MCF 10A (cell line): ENCODE results near the gene CLMN. TPM values are rescaled to one million over a fixed set of nuclear protein-coding genes. Genes with fewer than 3 reads are reported as not detected.

Source experiments
- BruUV-seq: library from RNA; stranded (reverse); fragments of 400-500 nt; replicated peaks from 2 replicates; lab custom pipeline; 2021; lab: Mats Ljungman, UMichigan
- CTCF ChIA-PET: fragments of 300-600 bp; sonication (Branson Sonifier 250); formaldehyde crosslinking; extraction: SDS; loops from one replicate; lab custom pipeline; 2021; ENCODE audit warnings: antibody characterized with exemption, inconsistent platforms; lab: Yijun Ruan, JAX
- POLR2A ChIA-PET: fragments of 300-600, 350-650 bp; sonication (Branson Sonifier 250); formaldehyde crosslinking; extraction: SDS; loops from one replicate; lab custom pipeline; 2020; ENCODE audit warnings: antibody characterized with exemption, inconsistent platforms; lab: Yijun Ruan, JAX
- DNase-seq: peaks from one replicate; pipeline ENCODE4 v3.0.0-alpha.2; 2018; ENCODE audit not compliant: unreplicated experiment
- H3K27ac Mint-ChIP-seq: one replicate; pipeline ENCODE4 v1.8.0; 2022; ENCODE audit warnings: mild to moderate bottlenecking, low read depth, mixed read lengths; ENCODE audit not compliant: unreplicated experiment
- H3K27me3 Mint-ChIP-seq: one replicate; pipeline ENCODE4 v1.8.0; 2022; ENCODE audit warnings: mixed read lengths; ENCODE audit not compliant: insufficient read depth, unreplicated experiment
- H3K36me3 Mint-ChIP-seq: one replicate; pipeline ENCODE4 v1.8.0; 2022; ENCODE audit warnings: mild to moderate bottlenecking, moderate library complexity, mixed read lengths; ENCODE audit not compliant: insufficient read depth, unreplicated experiment
- H3K4me1 Mint-ChIP-seq: one replicate; pipeline ENCODE4 v1.8.0; 2022; ENCODE audit warnings: mixed read lengths; ENCODE audit not compliant: insufficient read depth, unreplicated experiment
- H3K4me3 Mint-ChIP-seq: one replicate; pipeline ENCODE4 v1.8.0; 2022; ENCODE audit warnings: mild to moderate bottlenecking, moderate library complexity, mixed read lengths; ENCODE audit not compliant: unreplicated experiment
- H3K9me3 Mint-ChIP-seq: one replicate; pipeline ENCODE4 v1.8.0; 2022; ENCODE audit warnings: mixed read lengths; ENCODE audit not compliant: unreplicated experiment
- CTCF ChIP-seq: fragments of 200-600 bp; IDR thresholded peaks from one replicate; pipeline ENCODE4 v1.8.0; 2022; ENCODE audit warnings: antibody characterized with exemption, mild to moderate bottlenecking; ENCODE audit not compliant: unreplicated experiment
- intact Hi-C: fragments of 100-400 bp; cut with micrococcal nuclease; formaldehyde crosslinking; loops from 2 replicates; pipeline ENCODE4 v1.14.1; 2022
- total RNA-seq: library from RNA; stranded (reverse); gene quantifications from 2 replicates; pipeline ENCODE4 v1.2.3, GENCODE V29; 2022

The CLMN gene
- total RNA-seq, 1 experiment from 2014 or later = 17.9 TPM

- H3K27ac Mint-ChIP-seq = no peak overlapping the region
- ChIA-PET CTCF (interaction anchor here (0.6 to 1.0 kb wide), 4 partner anchors 19 to 1021 kb away, joined by 3 to 4 read pairs (median 4); no protein-coding TSS in a partner anchor), POLR2A (interaction anchor here (0.6 to 3.2 kb wide), 7 partner anchors 9 to 1185 kb away, joined by 3 to 26 read pairs (median 5); partner anchors contain the start of gene CLMN)
- no peak for DNase-seq
- BruUV-seq = no TSS peak
- H3K4me1 Mint-ChIP-seq = peaks cover 13% of the 10 kb centered on the region
- H3K4me3 Mint-ChIP-seq = no peak overlapping the region
- H3K9me3 Mint-ChIP-seq = peaks cover 7% of the 10 kb centered on the region
- intact Hi-C loops = loop anchor here (2.0 kb wide), 1 partner anchor 50 kb away; no protein-coding TSS in a partner anchor
- TF ChIP-seq CTCF = no peak
- no peaks in the 10 kb centered on the region for H3K36me3 Mint-ChIP-seq
- no peaks in the 10 kb centered on the region for H3K27me3 Mint-ChIP-seq
Measured at GRCh38 chr14:95264271-95264973, 55.3 kb downstream of the CLMN start.

- ChIA-PET POLR2A (interaction anchor here (0.5 to 1.4 kb wide), 3 partner anchors 8 to 53 kb away, joined by 4 to 9 read pairs (median 5); no protein-coding TSS in a partner anchor), CTCF (interaction anchor here (0.6 to 1.0 kb wide), 2 partner anchors 150 to 163 kb away, joined by 3 to 4 read pairs; no protein-coding TSS in a partner anchor)
- no peaks in the 10 kb centered on the region for H3K27me3 Mint-ChIP-seq
- no peak for DNase-seq
- peaks cover 13% of the 10 kb centered on the region for H3K4me1 Mint-ChIP-seq
- no peak overlapping the region for H3K4me3 Mint-ChIP-seq
- no peak overlapping the region for H3K27ac Mint-ChIP-seq
- no peaks in the 10 kb centered on the region for H3K36me3 Mint-ChIP-seq
- no TSS peak for BruUV-seq
- peaks cover 7% of the 10 kb centered on the region for H3K9me3 Mint-ChIP-seq
- intact Hi-C loops = loop anchor here (2.0 kb wide), 1 partner anchor 51 kb away; no protein-coding TSS in a partner anchor
- TF ChIP-seq CTCF = no peak
Measured at GRCh38 chr14:95263527-95264231, 56.0 kb downstream of the CLMN start.

- TF ChIP-seq CTCF = no peak
- no TSS peak for BruUV-seq
- ChIA-PET POLR2A (interaction anchor here (1.0 to 1.2 kb wide), 2 partner anchors 103 to 121 kb away, joined by 3 read pairs; no protein-coding TSS in a partner anchor), CTCF (interaction anchor here (0.6 to 1.2 kb wide), 4 partner anchors 9 to 547 kb away, joined by 3 to 5 read pairs (median 3); no protein-coding TSS in a partner anchor)
- Mint-ChIP-seq H3K27me3 (no peaks in the 10 kb centered on the region), H3K4me1 (peaks cover 13% of the 10 kb centered on the region), H3K4me3 (no peak overlapping the region), H3K36me3 (no peaks in the 10 kb centered on the region), H3K27ac (no peak overlapping the region), H3K9me3 (peaks cover 1% of the 10 kb centered on the region)
- DNase-seq = no peak
- intact Hi-C loops = no loop called here
Measured at GRCh38 chr14:95262511-95262891, 57.2 kb downstream of the CLMN start.
